ENCODE measurements around the gene NDUFB11. TPM values are rescaled to one million over a fixed set of nuclear protein-coding genes. Genes with fewer than 3 reads are reported as not detected.
A peak's percentile ranks its signal among the peaks of the same experiment; 100 is the strongest.

The NDUFB11 gene
- total and polyA plus RNA-seq, 9 of the 15 experiments (the other 6 are each of a cell fraction or from before 2014, with no cell fraction given): 20.9 to 269 (median 86.8) TPM

GRCh38 chrX:47193475-47194193, 49.1 kb upstream of the NDUFB11 start, which contains the start of gene UBA1 (continued):
- 0 out of 2 replicates have a peak, but pooled peaks have one; percentile 13 for TF ChIP-seq EP300 (IDR thresholded peaks at IDR 0.05; ENCODE audit: low read length)
- no peak for TF ChIP-seq MIER1 (IDR thresholded peaks at IDR 0.05; ENCODE audit: low read depth)
- no peak for TF ChIP-seq ZNF449 (CRISPR knock-in tag; IDR thresholded peaks at IDR 0.05)
- TF ChIP-seq E2F6 (IDR thresholded peaks at IDR 0.05; ENCODE audit: borderline replicate concordance in 1 of 2, extremely low read depth in 1 of 2, insufficient read depth in 1 of 2, insufficient read length in 1 of 2, low read depth in 1 of 2, low read length in 1 of 2, poor library complexity in 1 of 2, severe bottlenecking in 1 of 2): no peak
- no peak for TF ChIP-seq RERE (CRISPR knock-in tag; IDR thresholded peaks at IDR 0.05; ENCODE audit: borderline replicate concordance)
- peak; percentile 86 for TF ChIP-seq NFRKB (IDR thresholded peaks at IDR 0.05; ENCODE audit: low read depth)
- TF ChIP-seq PHF8 (IDR thresholded peaks at IDR 0.05; ENCODE audit: borderline replicate concordance, low read length): peak; percentile 90
- TF ChIP-seq GTF2E2 (tag; IDR thresholded peaks at IDR 0.05): no peak
- TF ChIP-seq SP2 (IDR thresholded peaks at IDR 0.05; ENCODE audit: extremely low read depth, low read depth, low read length, poor library complexity, severe bottlenecking): no peak
- TF ChIP-seq NR0B1 (IDR thresholded peaks at IDR 0.05; ENCODE audit: partially characterized antibody): no peak
- no peak for TF ChIP-seq ZNF384 (IDR thresholded peaks at IDR 0.05; ENCODE audit: low read depth, low read length)
- TF ChIP-seq ZBTB1 (CRISPR knock-in tag; IDR thresholded peaks at IDR 0.05; ENCODE audit: borderline replicate concordance, low read depth): no peak
- TF ChIP-seq ZNF57 (CRISPR knock-in tag; IDR thresholded peaks at IDR 0.05): no peak
- peak; percentile 72; the same call in 1 of the 2 replicates for TF ChIP-seq ILF3 (IDR thresholded peaks at IDR 0.05; ENCODE audit: borderline replicate concordance)
- TF ChIP-seq ATF1 (CRISPR knock-in tag; IDR thresholded peaks at IDR 0.05): no peak
- TF ChIP-seq ATF1 (tag; IDR thresholded peaks at IDR 0.05): peak; percentile 38; the same call in 1 of the 2 replicates
- TF ChIP-seq DDX20 (tag; IDR thresholded peaks at IDR 0.05; ENCODE audit: low read depth): no peak
- no peak for TF ChIP-seq HOXB6 (CRISPR knock-in tag; IDR thresholded peaks at IDR 0.05; ENCODE audit: borderline replicate concordance)
